ENCODE measurements around the gene RASSF1. TPM values are rescaled to one million over a fixed set of nuclear protein-coding genes. Genes with fewer than 3 reads are reported as not detected.

RASSF1 gene
- total and polyA plus RNA-seq, 2 of the 13 experiments (the other 11 are each of a cell fraction or from before 2014, with no cell fraction given): 10.2 to 27.5 TPM

- TF ChIP-seq ZFYVE20 (CRISPR knock-in tag; IDR thresholded peaks at IDR 0.05; ENCODE audit: borderline replicate concordance, low read depth) (no peak), TBX3 (IDR thresholded peaks at IDR 0.05; ENCODE audit: borderline replicate concordance) (no peak; the same call in 1 of the 2 replicates), NR2C2 (CRISPR knock-in tag; IDR thresholded peaks at IDR 0.05; ENCODE audit: borderline replicate concordance) (peak; percentile 55; the same call in 1 of the 2 replicates), ZNF839 (CRISPR knock-in tag; IDR thresholded peaks at IDR 0.05; ENCODE audit: borderline replicate concordance) (peak; percentile 39; the same call in 1 of the 2 replicates), PLSCR1 (CRISPR knock-in tag; IDR thresholded peaks at IDR 0.05; ENCODE audit: borderline replicate concordance) (no peak), PHF21A (CRISPR knock-in tag; IDR thresholded peaks at IDR 0.05) (peak; percentile 84), NFE2L2 (IDR thresholded peaks at IDR 0.05; ENCODE audit: low read length) (no peak), MAFK (conservative IDR thresholded peaks at IDR 0.05 in 1 of 2, IDR thresholded peaks at IDR 0.05 in 1 of 2; ENCODE audit: low read length in 2 of 2) (no peak), ZNF761 (CRISPR knock-in tag; conservative IDR thresholded peaks at IDR 0.05) (peak; percentile 92), HNF4A (CRISPR knock-in tag; IDR thresholded peaks at IDR 0.05) (no peak), TIGD3 (CRISPR knock-in tag; IDR thresholded peaks at IDR 0.05; ENCODE audit: borderline replicate concordance) (no peak; the same call in 1 of the 2 replicates), ZBTB7B (CRISPR knock-in tag; IDR thresholded peaks at IDR 0.05) (no peak), SOX13 (IDR thresholded peaks at IDR 0.05) (no peak), SOX13 (CRISPR knock-in tag; conservative IDR thresholded peaks at IDR 0.05 in 1 of 2, IDR thresholded peaks at IDR 0.05 in 1 of 2) (peak in 1 of 2 experiments; percentile 45; a peak in 1 of 4 replicates), RFXANK (CRISPR knock-in tag; IDR thresholded peaks at IDR 0.05) (no peak), ZNF335 (CRISPR knock-in tag; IDR thresholded peaks at IDR 0.05) (0 out of 2 replicates have a peak, but pooled peaks have one; percentile 64), SP1 (IDR thresholded peaks at IDR 0.05) (no peak), SP1 (CRISPR knock-in tag; IDR thresholded peaks at IDR 0.05) (peak; percentile 52), ZSCAN22 (CRISPR knock-in tag; IDR thresholded peaks at IDR 0.05) (no peak)
- TF ChIP-seq, protein P1, sequence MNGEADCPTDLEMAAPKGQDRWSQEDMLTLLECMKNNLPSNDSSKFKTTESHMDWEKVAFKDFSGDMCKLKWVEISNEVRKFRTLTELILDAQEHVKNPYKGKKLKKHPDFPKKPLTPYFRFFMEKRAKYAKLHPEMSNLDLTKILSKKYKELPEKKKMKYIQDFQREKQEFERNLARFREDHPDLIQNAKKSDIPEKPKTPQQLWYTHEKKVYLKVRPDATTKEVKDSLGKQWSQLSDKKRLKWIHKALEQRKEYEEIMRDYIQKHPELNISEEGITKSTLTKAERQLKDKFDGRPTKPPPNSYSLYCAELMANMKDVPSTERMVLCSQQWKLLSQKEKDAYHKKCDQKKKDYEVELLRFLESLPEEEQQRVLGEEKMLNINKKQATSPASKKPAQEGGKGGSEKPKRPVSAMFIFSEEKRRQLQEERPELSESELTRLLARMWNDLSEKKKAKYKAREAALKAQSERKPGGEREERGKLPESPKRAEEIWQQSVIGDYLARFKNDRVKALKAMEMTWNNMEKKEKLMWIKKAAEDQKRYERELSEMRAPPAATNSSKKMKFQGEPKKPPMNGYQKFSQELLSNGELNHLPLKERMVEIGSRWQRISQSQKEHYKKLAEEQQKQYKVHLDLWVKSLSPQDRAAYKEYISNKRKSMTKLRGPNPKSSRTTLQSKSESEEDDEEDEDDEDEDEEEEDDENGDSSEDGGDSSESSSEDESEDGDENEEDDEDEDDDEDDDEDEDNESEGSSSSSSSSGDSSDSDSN (CRISPR knock-in tag; IDR thresholded peaks at IDR 0.05): peak; percentile 85
- TF ChIP-seq, protein P2, sequence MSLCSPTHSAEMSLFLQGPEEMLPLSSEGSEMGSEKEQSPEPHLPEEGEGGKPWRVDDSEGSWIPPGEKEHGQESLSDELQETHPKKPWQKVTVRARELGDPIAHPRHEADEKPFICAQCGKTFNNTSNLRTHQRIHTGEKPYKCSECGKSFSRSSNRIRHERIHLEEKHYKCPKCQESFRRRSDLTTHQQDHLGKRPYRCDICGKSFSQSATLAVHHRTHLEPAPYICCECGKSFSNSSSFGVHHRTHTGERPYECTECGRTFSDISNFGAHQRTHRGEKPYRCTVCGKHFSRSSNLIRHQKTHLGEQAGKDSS (CRISPR knock-in tag; IDR thresholded peaks at IDR 0.05; ENCODE audit: borderline replicate concordance, low read depth): 0 out of 2 replicates have a peak, but pooled peaks have one; percentile 73
Observed at GRCh38 chr3:50337175-50337861, 3.3 kb downstream of the RASSF1 start (continued).
